Karpas-422 (cell line): ENCODE results near the gene KLF5. TPM values are rescaled to one million over a fixed set of nuclear protein-coding genes. Genes with fewer than 3 reads are reported as not detected.

Experiments
- DNase-seq: peaks from one replicate; pipeline ENCODE4 v3.0.0-alpha.2; 2015
- H2AFZ ChIP-seq: fragments of 200-600 bp; sonication (generic); 2 replicates; pipeline ENCODE4 v1.6.1; 2014; ENCODE audit warnings: antibody characterized with exemption, low read length, mixed read lengths
- H3K27ac ChIP-seq: fragments of 200-600 bp; sonication (generic); 2 replicates; pipeline ENCODE4 v1.5.1; 2014; ENCODE audit warnings: mild to moderate bottlenecking, low read length, moderate library complexity
- H3K27me3 ChIP-seq: fragments of 200-600 bp; sonication (generic); 2 replicates; pipeline ENCODE4 v1.6.1; 2014; ENCODE audit warnings: low read length, mixed read lengths
- H3K36me3 ChIP-seq: fragments of 200-600 bp; sonication (generic); 2 replicates; pipeline ENCODE4 v1.6.1; 2014; ENCODE audit warnings: low read length, mixed read lengths; ENCODE audit not compliant: insufficient read depth
- H3K4me1 ChIP-seq: fragments of 200-600 bp; sonication (generic); 2 replicates; pipeline ENCODE4 v1.6.1; 2014; ENCODE audit warnings: mild to moderate bottlenecking, low read length, mixed read lengths
- H3K4me2 ChIP-seq: fragments of 200-600 bp; sonication (generic); 2 replicates; pipeline ENCODE4 v1.6.1; 2014; ENCODE audit warnings: low read length, low read depth, mild to moderate bottlenecking; ENCODE audit not compliant: poor library complexity, severe bottlenecking
- H3K4me3 ChIP-seq: fragments of 200-600 bp; sonication (generic); 2 replicates; pipeline ENCODE4 v1.5.1; 2014; ENCODE audit warnings: mild to moderate bottlenecking, antibody characterized with exemption, low read length, mixed read lengths
- H3K79me2 ChIP-seq: fragments of 200-600 bp; sonication (generic); 2 replicates; pipeline ENCODE4 v1.6.1; 2014; ENCODE audit warnings: mild to moderate bottlenecking, low read length, mixed read lengths
- H3K9ac ChIP-seq: fragments of 200-600 bp; sonication (generic); 2 replicates; pipeline ENCODE4 v1.6.0; 2014; ENCODE audit warnings: low read length
- H3K9me2 ChIP-seq: fragments of 200-600 bp; sonication (generic), shearing (Covaris generic); replicated peaks from 2 replicates; pipeline ENCODE4 v1.6.0; 2014; ENCODE audit warnings: mild to moderate bottlenecking, low read length, moderate library complexity; ENCODE audit not compliant: insufficient read depth
- H3K9me3 ChIP-seq: fragments of 300-700, 200-600 bp; sonication (generic); 2 replicates; pipeline ENCODE4 v1.6.1; 2014; ENCODE audit warnings: low read length, mixed read lengths
- H4K20me1 ChIP-seq: fragments of 200-600 bp; sonication (generic); 2 replicates; pipeline ENCODE4 v1.6.1; 2014; ENCODE audit warnings: mild to moderate bottlenecking, antibody characterized with exemption, low read length, low read depth; ENCODE audit not compliant: insufficient read depth
- total RNA-seq: library from RNA; depleted of rRNA; stranded (reverse); fragments of >200 nt; shearing (Covaris generic); gene quantifications from 2 replicates; pipeline ENCODE4 v1.2.3, GENCODE V29; 2014; ENCODE audit warnings: low replicate concordance; rRNA removed

KLF5 gene
- 1.9 and 2.3 TPM in 2 replicates for total RNA-seq

GRCh38 chr13:73058736-73059459, at the start of gene KLF5:
KLF5 (plus strand) TSS chr13:73059005; CDS start chr13:73059328, 323 bp downstream.
- Histone ChIP-seq H3K4me1 (peaks cover 21% of the 10 kb centered on the region), H3K9me2 (no peaks in the 10 kb centered on the region)

GRCh38 chr13:73011751-73012150, 47.1 kb upstream of the KLF5 start:
- DNase-seq: no peak
- Histone ChIP-seq H4K20me1 (no peaks in the 10 kb centered on the region), H3K36me3 (no peaks in the 10 kb centered on the region), H3K4me2 (no peak overlapping the region), H3K9me3 (no peaks in the 10 kb centered on the region), H3K9me2 (no peaks in the 10 kb centered on the region), H3K79me2 (no peaks in the 10 kb centered on the region), H3K9ac (no peak overlapping the region), H3K27ac (no peak overlapping the region), H2AFZ (no peak overlapping the region), H3K27me3 (no peaks in the 10 kb centered on the region), H3K4me3 (no peak overlapping the region), H3K4me1 (no peaks in the 10 kb centered on the region)

More at GRCh38 chr13:73058736-73059459, at the start of gene KLF5:
- peak within 1 kb of the TSS; percentile 71 for H3K4me3 ChIP-seq
- H3K27me3 ChIP-seq: no peaks in the 10 kb centered on the region
- H3K9me3 ChIP-seq: no peaks in the 10 kb centered on the region
- peak within 1 kb of the TSS; percentile 95 for H2AFZ ChIP-seq
- H3K4me2 ChIP-seq: peak within 1 kb of the TSS; percentile 70
- H3K9ac ChIP-seq: peak within 1 kb of the TSS; percentile 61
- no peaks in the 10 kb centered on the region for H3K36me3 ChIP-seq
- DNase-seq: peak; percentile 97
- no peaks in the 10 kb centered on the region for H4K20me1 ChIP-seq
- H3K79me2 ChIP-seq: no peaks in the 10 kb centered on the region
- no peak within 1 kb of the TSS for H3K27ac ChIP-seq

GRCh38 chr13:73015805-73016204, 43.0 kb upstream of the KLF5 start:
- no peaks in the 10 kb centered on the region for H3K9me2 ChIP-seq
- H2AFZ ChIP-seq: no peak overlapping the region
- no peak overlapping the region for H3K9ac ChIP-seq
- H3K36me3 ChIP-seq: no peaks in the 10 kb centered on the region
- no peak overlapping the region for H3K27ac ChIP-seq
- no peaks in the 10 kb centered on the region for H3K4me1 ChIP-seq
- H3K4me3 ChIP-seq: no peak overlapping the region
- H4K20me1 ChIP-seq: no peaks in the 10 kb centered on the region
- DNase-seq: no peak
- H3K79me2 ChIP-seq: no peaks in the 10 kb centered on the region
- no peaks in the 10 kb centered on the region for H3K9me3 ChIP-seq
- no peaks in the 10 kb centered on the region for H3K27me3 ChIP-seq
- H3K4me2 ChIP-seq: no peak overlapping the region

GRCh38 chr13:73018336-73018735, 40.5 kb upstream of the KLF5 start:
- no peaks in the 10 kb centered on the region for H4K20me1 ChIP-seq
- no peak overlapping the region for H2AFZ ChIP-seq
- no peak for DNase-seq
- H3K4me1 ChIP-seq: no peaks in the 10 kb centered on the region
- H3K9ac ChIP-seq: no peak overlapping the region
- no peaks in the 10 kb centered on the region for H3K9me2 ChIP-seq
- no peaks in the 10 kb centered on the region for H3K9me3 ChIP-seq
- H3K4me2 ChIP-seq: no peak overlapping the region
- no peaks in the 10 kb centered on the region for H3K27me3 ChIP-seq
- H3K36me3 ChIP-seq: no peaks in the 10 kb centered on the region
- H3K79me2 ChIP-seq: no peaks in the 10 kb centered on the region
- no peak overlapping the region for H3K27ac ChIP-seq
- H3K4me3 ChIP-seq: no peak overlapping the region

- Histone ChIP-seq H3K9ac (no peak overlapping the region), H3K79me2 (no peaks in the 10 kb centered on the region), H3K4me1 (peaks cover 7% of the 10 kb centered on the region), H3K27me3 (no peaks in the 10 kb centered on the region), H3K4me3 (no peak overlapping the region), H3K9me3 (no peaks in the 10 kb centered on the region), H3K9me2 (no peaks in the 10 kb centered on the region), H3K27ac (no peak overlapping the region), H4K20me1 (no peaks in the 10 kb centered on the region), H3K36me3 (no peaks in the 10 kb centered on the region), H2AFZ (no peak overlapping the region), H3K4me2 (no peak overlapping the region)
- DNase-seq: no peak
Observed at GRCh38 chr13:73025217-73026012, 33.4 kb upstream of the KLF5 start.

- Histone ChIP-seq H3K27ac (no peak overlapping the region), H3K36me3 (no peaks in the 10 kb centered on the region), H4K20me1 (no peaks in the 10 kb centered on the region), H3K9ac (no peak overlapping the region), H3K9me2 (no peaks in the 10 kb centered on the region), H3K4me3 (no peak overlapping the region), H3K79me2 (no peaks in the 10 kb centered on the region), H3K27me3 (no peaks in the 10 kb centered on the region), H3K4me1 (no peaks in the 10 kb centered on the region), H3K4me2 (no peak overlapping the region), H3K9me3 (no peaks in the 10 kb centered on the region), H2AFZ (no peak overlapping the region)
- DNase-seq: no peak
Observed at GRCh38 chr13:73034901-73035300, 23.9 kb upstream of the KLF5 start.

- no peak overlapping the region for H3K4me3 ChIP-seq
- no peak for DNase-seq
- no peaks in the 10 kb centered on the region for H3K4me1 ChIP-seq
- H3K36me3 ChIP-seq: no peaks in the 10 kb centered on the region
- H3K9me2 ChIP-seq: no peaks in the 10 kb centered on the region
- no peaks in the 10 kb centered on the region for H3K9me3 ChIP-seq
- no peaks in the 10 kb centered on the region for H3K27me3 ChIP-seq
- no peaks in the 10 kb centered on the region for H4K20me1 ChIP-seq
- H3K79me2 ChIP-seq: no peaks in the 10 kb centered on the region
- H3K4me2 ChIP-seq: no peak overlapping the region
- H3K9ac ChIP-seq: no peak overlapping the region
- no peak overlapping the region for H2AFZ ChIP-seq
- no peak overlapping the region for H3K27ac ChIP-seq
Observed at GRCh38 chr13:73035660-73036059, 23.1 kb upstream of the KLF5 start.

GRCh38 chr13:73036566-73036965, 22.2 kb upstream of the KLF5 start:
- DNase-seq: no peak
- H3K79me2 ChIP-seq: no peaks in the 10 kb centered on the region
- no peaks in the 10 kb centered on the region for H3K9me3 ChIP-seq
- H3K9me2 ChIP-seq: no peaks in the 10 kb centered on the region
- H3K4me3 ChIP-seq: no peak overlapping the region
- H3K4me1 ChIP-seq: no peaks in the 10 kb centered on the region
- no peak overlapping the region for H3K4me2 ChIP-seq
- H3K27me3 ChIP-seq: no peaks in the 10 kb centered on the region
- no peaks in the 10 kb centered on the region for H3K36me3 ChIP-seq
- no peaks in the 10 kb centered on the region for H4K20me1 ChIP-seq
- H3K9ac ChIP-seq: no peak overlapping the region
- no peak overlapping the region for H2AFZ ChIP-seq
- no peak overlapping the region for H3K27ac ChIP-seq
